ENCODE results near the gene GRB10.
"Not testable (repeated sequence)": the region's sequence is repeated elsewhere in the genome, so short reads cannot be mapped to it uniquely, and the experiment has no call there.

The GRB10 gene

DNA sequence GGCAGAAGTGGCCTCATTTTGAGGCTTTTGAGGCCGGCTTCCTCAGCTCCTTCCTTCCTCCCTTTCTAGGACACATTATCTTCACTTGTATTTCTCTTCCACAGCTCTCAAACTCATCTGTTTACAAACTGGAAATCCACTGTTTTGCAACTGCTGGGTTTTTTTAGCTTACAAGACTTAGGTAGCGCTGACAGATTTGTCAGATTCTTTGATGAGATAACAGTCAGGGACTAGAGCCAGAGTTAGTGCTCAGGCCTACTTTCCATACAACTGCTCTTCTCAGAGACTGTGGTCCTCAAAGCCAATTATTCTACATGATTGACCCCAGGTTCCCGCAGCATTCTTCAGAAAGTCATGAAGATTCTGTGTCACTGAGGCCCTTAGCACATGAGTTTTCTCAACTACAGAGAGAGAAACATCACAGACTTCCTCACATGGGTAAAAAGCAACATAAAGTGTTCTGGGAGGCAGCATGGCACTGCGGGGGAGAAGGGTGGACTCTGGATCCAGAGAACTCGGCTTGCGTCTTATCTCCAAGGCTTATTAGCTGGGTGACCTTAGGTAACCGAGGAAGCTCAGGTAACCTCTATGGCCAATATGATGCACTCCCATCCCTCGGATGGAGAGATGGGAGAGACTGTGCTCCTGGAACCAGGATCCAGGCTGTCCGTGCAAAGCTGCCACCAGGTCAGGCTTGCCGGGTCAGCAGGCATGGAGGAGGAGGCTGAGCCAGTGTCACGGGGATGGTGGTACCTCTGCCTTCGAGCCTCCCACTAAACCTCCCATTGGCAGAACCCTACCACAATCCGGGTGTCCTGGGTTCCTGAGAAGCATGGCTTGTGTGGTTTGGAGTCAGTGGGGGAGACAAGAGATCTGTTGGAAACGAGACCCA lies 228.0 kb downstream of the GRB10 start:
- DNase-seq (ENCODE audit: low read depth in 3 of 3) = no peak

DNA sequence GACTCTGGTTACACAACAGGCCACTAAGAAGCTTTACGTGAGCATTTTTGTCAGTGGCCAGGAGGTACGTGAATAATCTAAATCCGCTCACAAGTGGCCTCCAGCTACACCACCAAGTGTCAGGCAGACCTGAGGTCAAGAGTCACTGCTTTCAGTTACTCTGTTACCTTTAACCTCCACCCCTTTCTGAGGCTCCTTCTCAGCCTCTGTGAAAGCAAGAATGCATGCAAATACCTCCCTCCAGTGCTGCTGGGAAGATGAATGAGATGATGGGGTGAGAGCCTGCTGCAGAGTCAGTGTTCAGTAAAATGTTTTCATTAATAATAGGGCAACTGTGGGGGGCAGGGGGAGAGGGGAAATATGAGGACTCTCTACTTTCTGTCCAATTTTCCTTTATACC lies 228.7 kb downstream of the GRB10 start:
- no peak for DNase-seq (ENCODE audit: low read depth in 3 of 3)

DNA sequence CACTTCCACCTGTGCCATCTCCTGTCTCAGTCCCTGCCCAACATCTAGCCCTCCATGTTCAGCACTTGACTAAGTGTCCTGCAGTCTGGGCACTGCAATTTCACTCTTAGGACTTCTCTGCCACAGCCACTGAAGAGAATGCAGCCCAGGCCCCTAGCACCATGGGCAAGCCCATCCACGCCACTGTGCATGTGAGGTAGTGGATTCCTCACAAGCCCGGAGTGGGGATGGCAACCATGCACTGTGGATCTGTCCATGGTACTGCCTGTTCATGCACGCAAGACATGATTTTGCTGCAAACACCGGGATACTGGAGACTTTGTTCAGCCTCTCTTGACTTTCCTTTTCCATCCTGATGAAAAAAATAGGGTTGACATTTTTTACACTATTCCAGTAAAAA lies 229.8 kb downstream of the GRB10 start:
- no peak for DNase-seq (ENCODE audit: low read depth in 3 of 3)

DNA sequence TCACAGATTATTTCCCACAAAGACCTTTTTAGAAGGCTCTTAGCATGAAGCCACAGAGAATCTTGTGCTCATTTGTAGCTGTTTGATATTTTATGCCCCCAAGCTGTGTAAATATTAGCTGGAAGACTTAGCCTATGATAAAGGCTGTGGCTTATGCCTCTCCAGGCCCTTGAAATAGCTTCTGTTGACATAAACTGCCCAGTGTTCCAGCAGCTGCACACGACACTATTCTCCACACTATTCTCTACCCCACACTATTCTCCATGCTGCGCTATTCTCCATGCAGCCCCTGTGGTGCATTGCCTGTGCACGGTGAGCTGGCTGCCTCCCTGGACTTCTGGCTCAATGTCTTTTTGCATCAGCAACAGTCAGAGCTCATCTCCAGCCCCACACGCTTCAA lies 230.6 kb downstream of the GRB10 start:
- DNase-seq (ENCODE audit: low read depth in 3 of 3) = no peak

DNA sequence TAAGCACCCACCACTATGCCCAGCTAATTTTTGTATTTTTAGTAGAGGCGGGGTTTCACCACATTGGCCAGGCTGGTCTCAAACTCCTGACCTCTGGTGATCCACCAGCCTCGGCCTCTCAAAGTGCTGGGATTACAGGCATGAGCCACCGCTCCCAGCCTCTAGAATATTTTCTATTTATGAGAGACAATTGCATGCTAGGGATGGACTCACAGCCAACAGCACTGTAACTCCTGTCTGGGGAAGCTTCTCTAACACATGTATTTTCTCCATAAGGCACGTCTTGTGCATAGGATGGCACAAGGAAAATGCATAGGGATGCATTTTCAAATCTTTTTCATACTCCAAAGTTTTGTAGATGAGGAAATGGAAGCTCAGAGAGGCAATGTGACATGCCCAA lies 237.1 kb downstream of the GRB10 start:
- DNase-seq (ENCODE audit: low read depth in 3 of 3) = not testable (repeated sequence)

DNA sequence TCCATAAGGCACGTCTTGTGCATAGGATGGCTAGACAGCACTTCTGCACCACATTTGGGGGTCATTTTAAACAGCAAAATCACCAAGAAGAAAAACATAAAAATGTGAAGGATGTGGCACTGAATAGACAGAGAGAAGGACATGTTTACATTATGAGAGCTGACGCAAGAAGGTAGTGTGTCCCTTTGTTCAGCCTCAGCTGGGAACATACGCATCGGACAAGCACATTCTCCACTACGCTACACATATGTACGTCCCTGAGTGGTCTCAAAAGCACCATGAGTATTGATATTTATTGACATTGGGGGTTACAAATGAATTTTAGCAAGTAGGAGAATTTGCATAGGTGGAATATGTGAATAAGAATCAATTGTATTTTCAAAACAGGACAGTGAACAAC lies 237.7 kb downstream of the GRB10 start:
- DNase-seq (ENCODE audit: low read depth in 3 of 3) = no peak

DNA sequence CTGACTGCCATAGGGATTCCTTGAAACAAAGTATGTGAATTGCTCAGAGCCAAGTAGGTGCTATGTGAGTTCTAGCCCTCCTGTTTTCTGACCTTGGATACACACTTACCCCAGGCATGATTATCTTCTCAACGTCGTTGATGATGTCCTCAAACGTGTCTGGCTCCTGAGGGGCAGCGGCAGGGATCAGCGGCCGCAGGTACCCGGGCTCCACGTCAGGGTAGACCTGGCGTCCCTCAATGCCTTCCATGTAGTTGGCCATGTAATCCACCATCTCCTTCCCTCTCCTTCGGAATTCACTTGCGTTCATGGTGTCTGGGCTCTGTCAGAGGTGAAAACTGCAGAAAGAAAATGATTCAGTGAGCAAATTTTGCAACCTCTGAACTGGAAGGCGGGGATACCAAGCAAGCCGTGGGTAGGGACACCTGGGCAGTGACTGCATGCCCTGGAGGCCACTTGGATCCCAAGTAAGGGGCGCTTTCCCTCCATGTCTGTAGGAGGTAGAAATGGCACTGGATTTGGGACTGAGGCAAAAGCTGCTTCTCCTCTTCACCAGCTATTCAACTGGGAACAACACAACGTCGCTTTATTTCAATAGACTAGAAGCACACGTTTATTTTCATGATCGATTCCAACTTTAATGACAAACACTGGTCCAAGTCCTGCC lies 238.8 kb downstream of the GRB10 start:
- no peak for DNase-seq (ENCODE audit: low read depth in 3 of 3)

DNA sequence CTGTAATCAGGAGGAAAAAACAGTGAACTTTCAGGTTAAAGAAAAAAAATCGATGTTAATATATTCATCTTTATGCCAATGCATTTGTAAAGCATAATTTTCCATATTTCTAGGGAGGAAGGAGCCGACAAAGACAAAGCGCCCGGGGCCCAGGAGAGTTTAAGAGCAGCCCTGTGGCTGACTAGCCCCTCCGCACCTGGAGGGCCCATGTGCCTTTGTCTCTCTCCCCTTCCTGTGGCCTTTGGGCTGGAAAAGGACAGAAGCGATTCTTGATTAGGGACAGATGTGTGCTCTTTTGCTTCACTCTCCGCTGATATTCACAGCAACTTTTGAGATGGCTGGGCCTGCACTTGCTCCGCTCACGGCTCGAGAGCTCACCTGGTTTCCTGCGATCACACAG lies 240.6 kb downstream of the GRB10 start:
- no peak for DNase-seq (ENCODE audit: low read depth in 3 of 3)

DNA sequence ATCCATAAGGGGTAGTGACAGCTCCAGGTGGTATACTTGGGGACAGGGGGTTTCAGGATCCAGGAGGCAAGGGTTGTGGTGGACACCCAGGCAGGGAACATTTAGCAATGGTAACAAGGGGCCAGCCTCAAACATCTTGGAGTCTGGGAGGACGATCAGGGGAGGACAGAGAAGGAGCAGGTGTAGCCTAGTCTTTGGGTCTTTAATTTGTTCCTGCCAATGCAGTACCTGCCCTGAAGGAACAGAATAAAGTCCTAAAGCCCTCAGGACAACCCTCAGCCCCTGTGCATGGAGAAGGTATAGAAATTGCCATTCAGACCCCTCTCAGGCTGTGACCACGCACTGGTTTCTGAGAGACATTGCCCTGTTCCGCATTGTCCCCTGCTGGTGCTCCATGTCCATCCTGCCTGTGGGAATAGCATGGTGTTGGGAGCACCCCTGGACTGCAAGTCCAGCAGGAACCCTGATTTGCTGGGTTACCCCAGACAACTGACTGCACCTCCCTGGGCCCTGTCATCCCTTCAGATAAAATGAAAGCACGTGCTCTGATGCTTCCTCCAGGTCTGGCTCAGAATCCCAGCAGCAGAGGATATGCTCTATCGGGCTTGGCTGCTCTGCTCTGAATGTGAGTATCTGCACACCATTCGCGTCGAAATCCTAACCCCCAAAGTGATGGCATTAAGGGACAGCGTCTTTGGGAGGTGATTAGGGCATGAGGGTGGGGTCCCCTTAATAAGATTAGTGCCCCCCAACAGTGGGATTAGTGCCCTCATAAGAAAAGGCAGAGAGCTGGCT lies 241.7 kb downstream of the GRB10 start:
- no peak for DNase-seq (ENCODE audit: low read depth in 3 of 3)

All from stimulated activated CD4-positive, alpha-beta T cell treated with anti-CD3 and anti-CD28 coated beads, TNF-alpha, amount 100 ng/mL, for 24 hours (primary cell).